ENCODE measurements around the gene NTNG2.

The NTNG2 gene

GRCh38 chr9:132207839-132208615 lies 46.2 kb downstream of the NTNG2 start:
- DNase-seq = no peak

GRCh38 chr9:132209228-132209627 lies 47.4 kb downstream of the NTNG2 start:
- DNase-seq = no peak

- DNase-seq = no peak
These were observed 48.8 kb downstream of the NTNG2 start for GRCh38 chr9:132210472-132211145.

- DNase-seq = no peak
These were observed 49.7 kb downstream of the NTNG2 start for GRCh38 chr9:132211570-132211969.

DNA sequence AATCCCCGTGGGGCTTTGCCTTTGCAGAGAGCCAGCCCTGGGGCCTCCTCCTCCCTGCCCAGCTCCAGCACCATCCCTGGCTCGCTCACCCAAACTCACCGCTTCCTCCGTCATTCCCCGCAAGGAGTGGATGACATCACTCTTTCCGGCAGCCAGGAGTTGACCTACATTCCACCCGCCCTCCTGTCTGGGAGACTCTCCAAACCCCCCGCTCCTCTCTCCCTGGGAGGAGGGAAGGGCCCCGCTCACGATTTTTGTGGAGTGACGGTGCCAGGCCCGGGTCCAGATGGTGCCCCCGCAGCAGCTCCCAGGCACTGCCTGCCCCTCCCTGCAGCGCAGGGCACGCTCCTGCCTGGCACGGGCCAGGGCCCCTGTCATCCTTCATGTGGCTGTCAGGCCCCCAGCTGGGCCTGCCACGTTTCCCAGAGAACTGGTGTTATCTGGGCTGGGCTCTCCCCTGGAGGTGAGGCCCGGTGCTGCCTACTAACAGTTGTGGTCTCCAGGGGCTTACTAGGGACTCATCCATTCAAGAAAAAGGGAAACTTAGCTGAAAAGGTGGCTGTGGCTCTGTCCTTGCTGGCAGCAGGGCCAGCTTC lies 52.3 kb downstream of the NTNG2 start:
- peak; percentile 75 for DNase-seq

DNA sequence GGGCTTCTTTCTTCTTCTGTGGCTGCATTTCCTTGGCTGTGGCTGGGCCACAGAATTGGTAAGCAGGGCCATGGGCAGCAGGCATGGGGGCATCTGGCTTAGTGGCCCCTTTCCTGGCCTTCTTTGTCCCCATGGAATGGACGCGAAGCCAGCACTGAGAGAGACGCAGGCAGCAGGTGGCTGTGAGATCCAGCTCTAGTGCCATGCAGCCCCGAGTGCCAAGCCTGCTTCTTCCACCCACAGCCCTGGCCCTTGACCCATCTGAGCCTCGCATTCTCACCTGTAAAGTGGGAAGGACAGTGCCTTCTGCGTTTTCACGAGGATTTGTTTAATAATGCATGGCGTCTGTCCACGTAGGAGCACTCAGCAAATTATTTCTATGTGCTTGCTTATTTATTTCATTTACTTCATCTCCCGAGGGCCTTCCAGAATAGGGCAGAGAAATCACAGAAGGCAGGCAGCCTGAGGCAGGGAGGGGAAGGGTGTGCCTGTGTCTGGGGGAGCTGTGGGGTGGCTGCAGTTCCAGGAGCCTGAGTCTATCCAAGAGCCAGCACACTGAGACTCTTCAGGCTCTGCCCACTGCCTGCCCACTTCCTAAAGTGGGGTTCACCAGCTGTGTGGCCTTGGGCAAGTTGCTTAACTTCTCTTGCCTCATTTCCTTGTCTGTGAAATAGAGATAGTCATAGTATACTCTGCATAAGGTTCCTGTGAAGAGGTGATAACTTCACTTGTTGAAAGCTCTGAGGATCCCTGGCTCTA lies 55.2 kb downstream of the NTNG2 start:
- no peak for DNase-seq

DNA sequence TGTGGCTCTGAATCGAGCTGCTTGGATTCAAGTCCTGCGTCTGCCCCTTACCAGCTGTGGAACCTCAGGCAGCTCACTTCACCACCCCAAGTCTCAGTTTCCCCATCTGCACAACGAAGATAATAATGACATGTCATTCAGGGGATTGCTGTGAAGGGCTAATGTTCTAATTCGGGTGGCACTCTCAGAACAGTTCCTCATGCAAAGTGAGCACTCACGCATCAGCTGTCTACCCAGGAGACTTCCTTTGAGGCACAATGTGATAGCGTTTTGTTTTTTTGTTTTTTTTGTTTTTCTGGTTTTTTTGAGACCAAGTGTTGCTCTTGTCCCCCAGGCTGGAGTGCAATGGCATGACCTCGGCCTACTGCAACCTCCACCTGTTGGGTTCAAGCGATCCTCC lies 56.4 kb downstream of the NTNG2 start:
- no peak for DNase-seq

- no peak for DNase-seq
These were observed 60.1 kb downstream of the NTNG2 start for GRCh38 chr9:132221941-132222340.

DNA sequence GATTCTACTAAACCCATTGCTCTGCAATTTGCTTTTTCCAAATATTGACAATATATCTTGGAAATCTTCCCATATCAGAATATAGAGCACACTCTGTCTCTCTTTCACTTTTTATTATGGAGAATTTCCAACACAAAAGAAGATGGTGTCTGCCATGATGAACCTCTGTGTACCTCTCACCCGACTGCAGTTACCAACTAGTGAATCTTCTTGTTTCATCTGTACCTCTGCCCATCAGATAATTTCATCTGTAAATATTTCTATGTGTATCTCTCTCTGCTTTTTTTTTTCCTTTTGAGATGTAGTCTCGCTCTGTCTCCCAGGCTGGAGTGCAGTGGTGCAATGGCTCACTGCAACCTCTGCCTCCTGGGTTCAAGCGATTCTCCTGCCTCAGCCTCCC lies 62.8 kb downstream of the NTNG2 start:
- no peak for DNase-seq

GRCh38 chr9:132226571-132227430 lies 64.9 kb downstream of the NTNG2 start:
- DNase-seq = no peak

DNA sequence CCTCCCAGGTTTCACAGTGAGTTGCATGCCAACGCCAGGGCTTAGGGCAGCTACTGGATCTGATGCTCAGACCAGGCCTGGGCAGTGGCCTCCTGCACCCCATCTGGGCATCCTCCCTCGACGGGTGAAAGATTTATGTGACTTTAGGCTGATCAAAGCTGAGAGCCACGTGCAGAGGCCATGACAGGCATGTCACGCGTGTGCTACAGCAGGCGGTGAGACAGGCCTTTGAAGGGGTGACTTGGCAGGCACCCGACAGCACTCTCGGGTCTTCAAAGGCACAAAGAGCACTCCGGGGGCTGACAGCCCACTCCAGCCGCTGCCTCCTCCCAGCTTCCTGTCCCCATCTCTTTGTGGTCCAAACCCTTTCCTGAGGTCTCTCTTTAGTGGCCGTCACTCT lies 66.2 kb downstream of the NTNG2 start:
- DNase-seq = no peak

DNA sequence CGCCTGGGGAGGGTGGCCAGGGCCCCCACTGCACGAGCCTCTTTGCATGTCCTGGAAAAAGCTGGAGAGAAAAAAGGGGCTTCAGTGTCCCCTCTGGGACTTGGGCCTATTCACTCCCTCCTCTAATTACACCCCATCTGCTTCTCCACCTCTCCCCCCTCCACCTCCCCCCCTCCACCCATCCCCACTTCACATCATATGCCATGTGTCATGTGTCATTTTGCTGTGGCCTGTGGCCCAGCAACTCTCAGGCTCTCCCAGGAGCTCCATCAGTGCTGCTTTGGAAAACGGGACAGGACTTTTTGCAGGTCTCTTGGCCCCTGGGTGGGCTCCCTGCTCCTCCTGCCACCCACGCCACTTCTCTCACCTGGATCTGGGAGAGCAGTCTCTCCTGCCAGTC lies 68.7 kb downstream of the NTNG2 start:
- DNase-seq = no peak

DNA sequence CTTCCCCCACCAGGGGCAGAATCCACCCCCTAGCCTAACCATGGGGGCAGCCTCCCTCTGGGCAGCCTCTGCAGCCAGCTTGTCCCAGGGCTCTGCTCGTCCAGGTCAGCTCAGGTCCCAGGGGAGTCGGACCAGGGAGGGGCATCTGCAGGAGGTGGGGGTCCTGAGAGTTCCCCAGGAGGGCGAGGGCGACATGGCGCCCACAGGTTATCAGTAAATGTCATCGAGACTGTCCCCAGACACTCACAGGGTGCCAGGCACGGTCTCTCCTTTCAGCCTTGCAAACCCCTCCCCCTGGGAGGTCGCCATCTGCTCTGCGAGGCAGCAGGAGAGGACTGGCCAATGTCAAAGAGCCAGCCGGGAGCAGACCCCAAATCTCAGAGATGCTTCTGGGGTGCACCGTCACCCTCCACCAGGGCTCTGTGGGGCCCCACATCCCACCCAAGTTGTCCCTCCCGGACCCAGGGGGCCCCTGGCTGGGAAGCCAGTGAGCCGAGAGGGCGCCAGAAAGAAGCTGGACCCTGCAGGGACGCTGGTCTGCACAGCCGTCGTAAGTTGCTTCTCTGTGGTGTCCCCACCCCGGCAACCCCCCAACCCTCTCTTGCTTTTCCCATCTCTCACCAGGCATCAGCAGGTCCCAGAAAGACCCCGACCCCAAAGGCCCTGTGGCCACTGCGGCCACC lies 69.3 kb downstream of the NTNG2 start:
- no peak for DNase-seq

DNA sequence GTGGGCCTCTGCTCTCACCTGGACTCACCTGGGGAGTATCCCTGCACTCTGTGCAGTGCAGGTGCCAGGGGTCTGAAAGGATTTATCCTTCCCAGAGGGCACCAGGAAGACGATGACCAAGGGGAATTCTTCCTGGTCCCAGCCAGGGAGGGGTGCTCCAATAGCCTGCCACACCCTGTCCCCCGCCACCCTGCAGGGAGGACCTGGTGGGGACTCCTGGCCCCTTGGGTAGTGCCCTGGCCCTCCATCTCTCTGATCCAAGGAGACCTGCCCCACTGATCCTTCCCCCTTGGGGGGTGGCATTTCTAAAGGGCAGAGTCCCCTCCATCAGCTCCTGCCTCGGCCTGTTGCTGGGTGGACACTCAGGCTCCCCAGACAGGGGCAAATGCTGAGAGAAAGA lies 70.7 kb downstream of the NTNG2 start:
- DNase-seq = no peak

DNA sequence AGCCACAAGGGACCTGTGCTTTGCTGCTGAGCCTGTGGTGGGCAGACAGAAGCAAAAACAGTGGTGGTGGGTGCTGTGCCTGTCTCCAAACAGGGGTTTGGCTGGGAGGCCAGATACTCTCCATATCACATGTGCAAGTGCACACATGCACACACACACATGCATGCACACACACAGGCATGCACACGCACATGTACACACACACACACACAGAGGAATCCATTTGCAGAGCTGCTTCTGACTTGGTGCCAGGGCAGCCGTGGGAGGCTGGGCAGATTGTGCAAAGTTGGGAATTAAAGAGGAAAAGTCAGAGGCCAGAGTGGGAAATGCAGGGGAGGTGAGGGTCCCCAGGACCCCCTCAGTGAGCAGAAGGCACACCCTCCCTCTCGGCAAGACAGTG lies 71.3 kb downstream of the NTNG2 start:
- DNase-seq = no peak

- DNase-seq = no peak
These were observed 72.7 kb downstream of the NTNG2 start for GRCh38 chr9:132234535-132234934.

GRCh38 chr9:132235125-132235524 lies 73.3 kb downstream of the NTNG2 start:
- no peak for DNase-seq

GRCh38 chr9:132235894-132236661 lies 74.2 kb downstream of the NTNG2 start:
- peak; percentile 84 for DNase-seq

DNA sequence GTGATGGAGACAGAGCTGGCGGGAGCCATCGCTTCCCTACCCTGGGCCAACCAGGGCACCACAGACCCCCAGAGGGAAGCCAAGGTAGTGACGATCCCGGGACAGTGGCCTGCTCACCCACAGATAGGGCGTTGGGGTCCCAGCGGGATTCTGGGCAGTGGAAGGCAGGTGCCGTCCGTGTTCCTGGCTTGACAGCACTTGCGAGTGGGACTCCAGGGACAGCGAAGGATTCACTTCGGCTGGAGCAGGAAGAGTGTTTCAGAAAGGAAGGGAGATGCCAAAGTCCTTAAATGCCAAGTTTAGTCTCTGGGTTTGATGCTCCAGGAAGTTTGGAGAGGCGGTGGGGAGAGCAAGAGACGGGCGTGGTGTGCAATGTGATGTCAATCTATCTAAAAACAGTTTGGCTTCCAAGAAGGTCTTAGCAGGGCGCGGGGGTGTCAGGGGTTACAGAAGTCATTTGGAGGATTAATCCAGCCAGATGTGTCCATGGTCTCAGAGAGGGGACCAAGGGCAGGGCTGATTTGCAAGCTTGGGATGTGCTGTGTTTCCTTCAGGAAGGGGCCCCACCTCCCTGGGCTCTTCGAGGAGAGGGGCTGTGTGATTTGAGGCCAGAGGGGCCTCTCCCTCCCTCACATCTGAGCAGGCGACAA lies 74.9 kb downstream of the NTNG2 start:
- no peak for DNase-seq

DNA sequence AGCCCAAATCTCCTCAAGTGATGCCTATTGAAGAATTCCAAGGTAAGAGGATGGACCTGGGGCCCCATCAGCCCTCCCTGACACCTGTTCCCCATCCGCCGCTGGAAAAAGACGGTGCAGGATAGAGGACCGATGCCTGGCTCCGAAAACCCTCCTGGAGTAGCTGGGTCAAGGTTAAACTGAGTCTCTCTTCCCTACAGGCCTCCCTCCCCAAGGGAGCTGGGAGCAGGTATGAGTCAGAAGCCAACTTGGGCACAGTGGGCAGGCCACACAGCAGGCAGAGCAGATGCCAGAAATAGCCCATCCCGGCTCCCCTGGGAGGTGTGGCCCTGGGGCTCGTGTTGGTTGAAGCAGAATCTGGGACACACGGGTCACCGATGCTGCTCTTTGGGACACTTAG lies 75.6 kb downstream of the NTNG2 start:
- no peak for DNase-seq

Measured in NCI-H345 (cell line).